CD8-positive, alpha-beta memory T cell (primary cell): ENCODE data around the gene AJM1. TPM values are rescaled to one million over a fixed set of nuclear protein-coding genes. Genes with fewer than 3 reads are reported as not detected.

Source experiments
- CTCF ChIA-PET: fragments of 350-600 bp; sonication (Branson Sonifier 250); formaldehyde crosslinking; loops from one replicate; lab custom pipeline; 2021; ENCODE audit warnings: antibody characterized with exemption; lab: Charles Lee
- POLR2A ChIA-PET: fragments of 350-600 bp; sonication (Branson Sonifier 250); formaldehyde crosslinking; loops from one replicate; lab custom pipeline; 2021; ENCODE audit warnings: antibody characterized with exemption; lab: Charles Lee
- DNase-seq, 5 donors: peaks; one replicate each; pipeline versions ENCODE4 v3.0.0 to v3.0.0-alpha.2; 2020 to 2022; ENCODE audit warnings: mixed read lengths in 1 of 5
- H3K27ac ChIP-seq: one replicate; pipeline ENCODE4 v1.7.0; 2013; ENCODE audit warnings: low read depth, mild to moderate bottlenecking, low read length, moderate library complexity
- H3K27me3 ChIP-seq: 2 replicates; pipeline ENCODE4 v1.7.0; 2013; ENCODE audit warnings: low read length, mild to moderate bottlenecking; ENCODE audit not compliant: insufficient read depth, poor library complexity, severe bottlenecking
- H3K36me3 ChIP-seq: 2 replicates; pipeline ENCODE4 v1.7.0; 2013; ENCODE audit warnings: mild to moderate bottlenecking, low read length, moderate library complexity; ENCODE audit not compliant: insufficient read depth
- H3K4me1 ChIP-seq: 2 replicates; pipeline ENCODE4 v1.7.0; 2013; ENCODE audit warnings: mild to moderate bottlenecking, low read length, moderate library complexity; ENCODE audit not compliant: insufficient read depth
- H3K4me3 ChIP-seq: 2 replicates; pipeline ENCODE4 v1.7.0; 2013; ENCODE audit warnings: mild to moderate bottlenecking, low read length
- H3K9me3 ChIP-seq: 2 replicates; pipeline ENCODE4 v1.7.0; 2013; ENCODE audit warnings: mild to moderate bottlenecking, low read length
- H3K27ac Mint-ChIP-seq, 8 donors: one replicate each; pipeline ENCODE4 v1.8.0; 2020 to 2021; ENCODE audit warnings: mixed read lengths in 8 of 8, mild to moderate bottlenecking in 6 of 8, inconsistent platforms in 3 of 8, moderate library complexity in 3 of 8
- H3K27me3 Mint-ChIP-seq, 2 donors: one replicate each; pipeline ENCODE4 v1.8.0; 2020 to 2021; ENCODE audit warnings: mixed read lengths in 2 of 2, mild to moderate bottlenecking in 1 of 2, moderate library complexity in 1 of 2
- H3K36me3 Mint-ChIP-seq, 3 donors: one replicate each; pipeline ENCODE4 v1.8.0; 2020 to 2021; ENCODE audit warnings: mixed read lengths in 3 of 3, inconsistent platforms in 1 of 3, mild to moderate bottlenecking in 1 of 3
- H3K4me1 Mint-ChIP-seq, 3 donors: one replicate each; pipeline ENCODE4 v1.8.0; 2020 to 2021; ENCODE audit warnings: mixed read lengths in 3 of 3, inconsistent platforms in 1 of 3, mild to moderate bottlenecking in 1 of 3
- H3K4me3 Mint-ChIP-seq, 7 donors: one replicate each; pipeline ENCODE4 v1.8.0; 2020 to 2021; ENCODE audit warnings: mixed read lengths in 7 of 7, mild to moderate bottlenecking in 6 of 7, moderate library complexity in 4 of 7, inconsistent platforms in 2 of 7
- H3K9me3 Mint-ChIP-seq, 5 donors: one replicate each; pipeline ENCODE4 v1.8.0; 2020 to 2022; ENCODE audit warnings: mixed read lengths in 5 of 5, mild to moderate bottlenecking in 3 of 5, moderate library complexity in 2 of 5, inconsistent platforms in 1 of 5
- polyA plus RNA-seq: library from polyadenylated mRNA; unstranded; fragments of 300-500 nt; fragmentation: Illumina TruSeq; gene quantifications from one replicate; pipeline ENCODE4 v1.2.3, GENCODE V29; 2021
- total RNA-seq, 2 experiments: library from RNA; stranded (reverse); gene quantifications; one replicate each; pipeline ENCODE4 v1.2.3, GENCODE V29; 2021

AJM1 gene
- total and polyA plus RNA-seq, 3 experiments from 2014 or later = 0.39 to 3.2 (median 3.2) TPM

DNA sequence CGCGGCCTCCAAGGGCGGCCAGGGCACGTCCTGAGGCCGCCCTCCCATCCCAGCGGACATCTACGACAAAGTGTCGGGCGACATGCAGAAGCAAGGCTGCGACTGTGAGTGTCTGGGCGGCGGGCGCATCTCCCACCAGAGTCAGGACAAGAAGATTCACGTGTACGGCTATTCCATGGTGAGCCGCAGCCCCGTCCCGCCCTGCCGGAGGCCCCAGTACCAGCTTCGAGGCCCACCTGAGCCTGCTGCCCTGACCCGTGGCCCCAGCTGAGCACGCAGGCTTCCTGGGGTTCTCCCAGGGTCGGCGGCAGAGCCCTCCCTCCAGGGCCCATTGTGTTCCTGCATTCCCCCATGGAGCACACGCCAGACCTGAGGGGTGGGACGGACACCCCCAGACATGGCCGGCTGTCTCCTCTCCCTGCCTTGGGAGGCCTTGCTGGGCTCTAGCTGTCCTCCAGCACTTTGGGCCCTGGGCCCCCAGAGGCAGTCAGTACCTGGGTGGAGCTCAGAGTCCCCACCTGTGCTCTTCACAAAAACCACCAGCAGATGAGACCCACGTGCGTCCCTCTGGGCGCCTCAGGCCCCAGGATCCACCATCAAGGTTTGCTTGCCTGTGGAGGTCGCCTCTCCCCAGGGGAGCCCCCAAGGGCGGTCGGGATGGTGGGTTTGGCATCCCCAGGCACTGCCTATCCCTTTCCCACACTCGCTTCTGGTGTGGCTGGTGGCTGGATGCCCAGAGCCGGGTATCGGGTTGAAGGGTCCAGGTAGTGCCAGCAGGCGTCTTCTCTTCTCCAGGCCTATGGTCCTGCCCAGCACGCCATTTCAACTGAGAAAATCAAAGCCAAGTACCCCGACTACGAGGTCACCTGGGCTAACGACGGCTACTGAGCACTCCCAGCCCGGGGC, 7.9 kb downstream of the AJM1 start:
- Mint-ChIP-seq H3K4me3 (peak overlapping the region; percentile 66 to 92 (median 89)), H3K9me3 (peaks cover 0 to 3% (median 0%) of the 10 kb centered on the region in 5 donors), H3K4me1 (peaks cover 0 to 27% (median 12%) of the 10 kb centered on the region in 3 donors), H3K36me3 (peaks cover 0 to 5% (median 0%) of the 10 kb centered on the region in 3 donors), H3K27ac (peak overlapping the region in 2 of 8 donors; percentile 80 to 88), H3K27me3 (peaks cover 8 to 19% of the 10 kb centered on the region in 2 donors)
- POLR2A ChIA-PET = interaction anchor here (0.5 kb wide), 1 partner anchor 220 kb away, joined by 3 read pairs; the partner anchor contains the start of gene SAPCD2
- no peaks in the 10 kb centered on the region for H3K9me3 ChIP-seq
- peak overlapping the region; percentile 50 for H3K4me3 ChIP-seq
- peak overlapping the region; percentile 61 for H3K27ac ChIP-seq
- H3K36me3 ChIP-seq = no peaks in the 10 kb centered on the region
- CTCF ChIA-PET = no interaction called here
- DNase-seq = no peak
- H3K27me3 ChIP-seq = peaks cover 4% of the 10 kb centered on the region
- peaks cover 17% of the 10 kb centered on the region for H3K4me1 ChIP-seq

DNA sequence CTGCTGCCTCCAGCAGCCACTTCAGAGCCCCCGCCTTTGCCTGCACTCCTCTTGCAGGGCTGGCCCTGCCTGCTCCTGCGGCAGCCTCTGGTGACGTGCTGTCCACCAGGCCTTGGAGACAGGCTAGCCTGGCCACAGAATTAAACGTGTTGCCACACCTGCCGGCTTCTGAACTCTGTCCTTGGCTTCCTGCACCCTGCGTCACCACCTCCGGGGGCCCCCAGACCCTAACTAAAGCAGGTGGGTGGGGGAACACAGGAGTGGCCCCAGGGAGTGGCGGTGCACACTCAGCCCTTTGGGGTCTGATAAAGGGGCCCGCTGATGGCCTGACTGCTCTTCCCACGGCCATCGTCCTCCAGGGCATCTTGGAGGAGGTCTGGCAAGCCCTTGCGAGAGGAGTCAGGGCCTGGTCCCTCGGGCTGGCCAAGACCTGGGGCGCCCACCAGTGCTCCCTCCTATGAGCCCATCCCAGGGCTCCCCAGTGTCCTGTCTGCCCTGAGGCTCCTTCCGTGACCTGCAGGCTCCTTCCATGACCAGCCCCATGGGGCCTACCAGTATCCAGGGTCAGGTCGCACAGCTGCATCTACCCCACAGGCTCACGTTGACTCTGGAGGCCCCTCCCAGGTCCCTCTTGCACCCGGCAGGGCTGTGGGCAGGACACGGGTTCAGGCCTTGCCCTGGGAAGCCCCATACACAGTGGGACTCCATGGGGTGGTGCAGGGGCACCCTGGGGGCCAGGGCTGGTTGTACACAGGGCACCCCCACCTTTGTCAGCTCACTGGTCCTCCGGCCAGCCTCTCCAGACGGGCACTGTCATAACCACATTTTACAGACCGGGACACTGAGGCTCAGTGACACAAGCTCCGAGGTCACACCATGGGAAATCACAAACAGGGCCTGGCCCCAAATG, 8.8 kb downstream of the AJM1 start:
- Mint-ChIP-seq H3K36me3 (peaks cover 0 to 5% (median 0%) of the 10 kb centered on the region in 3 donors), H3K27me3 (peaks cover 8 to 17% of the 10 kb centered on the region in 2 donors), H3K4me1 (peaks cover 0 to 27% (median 12%) of the 10 kb centered on the region in 3 donors), H3K9me3 (peaks cover 0 to 3% (median 0%) of the 10 kb centered on the region in 5 donors), H3K4me3 (peak overlapping the region in 1 of 7 donors; percentile 68), H3K27ac (peak overlapping the region in 1 of 8 donors; percentile 27)
- CTCF ChIA-PET = interaction anchor here (1.5 to 1.6 kb wide), 2 partner anchors 9 to 196 kb away, joined by 3 to 6 read pairs; partner anchors contain the start of gene AJM1
- H3K4me3 ChIP-seq = no peak overlapping the region
- peak in 1 of 5 donors; percentile 39 for DNase-seq
- POLR2A ChIA-PET = interaction anchor here (0.6 kb wide), 1 partner anchor 148 kb away, joined by 3 read pairs; no protein-coding TSS in a partner anchor
- H3K27me3 ChIP-seq = peaks cover 4% of the 10 kb centered on the region
- H3K36me3 ChIP-seq = no peaks in the 10 kb centered on the region
- H3K27ac ChIP-seq = no peak overlapping the region
- H3K4me1 ChIP-seq = peaks cover 17% of the 10 kb centered on the region
- no peaks in the 10 kb centered on the region for H3K9me3 ChIP-seq

DNA sequence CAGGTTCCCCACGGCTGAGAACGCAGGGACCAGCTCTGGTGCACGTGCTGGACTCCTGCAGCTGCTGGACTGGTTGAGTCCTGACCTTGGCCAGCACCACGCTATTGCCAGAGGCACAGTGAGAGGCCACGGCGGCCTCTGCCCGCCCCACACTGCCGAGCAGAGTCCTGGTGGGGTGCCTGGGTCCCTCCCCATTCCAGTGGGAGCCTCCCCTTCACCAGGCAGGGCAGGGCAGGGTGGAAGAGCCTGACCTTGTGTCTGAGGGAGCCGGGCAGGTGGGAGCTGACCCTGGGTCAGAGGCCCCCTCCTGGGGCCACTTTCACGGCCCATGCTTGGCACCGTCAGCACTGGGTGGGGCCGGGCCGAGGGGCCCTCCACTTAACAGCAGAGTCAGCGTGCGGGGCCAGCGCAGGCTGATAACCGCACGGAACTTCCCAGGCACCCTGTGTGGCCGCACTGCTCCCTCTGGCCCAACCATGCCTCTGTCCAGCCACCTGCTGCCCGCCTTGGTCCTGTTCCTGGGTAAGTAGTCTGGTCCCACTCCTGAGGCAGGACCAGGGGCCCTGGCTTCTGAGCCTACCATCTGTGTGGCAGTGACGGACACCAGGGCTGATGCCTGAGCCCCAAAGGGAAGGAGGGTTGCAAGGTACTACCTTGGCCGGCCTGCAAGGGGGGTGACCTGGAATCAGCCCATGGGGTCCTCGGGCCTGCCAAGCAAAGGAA, 9.8 kb downstream of the AJM1 start, which contains the start of gene MAMDC4:
TSS of gene MAMDC4 (plus strand) at position 406 of the 723 bp plus-strand sequence. CDS start at position 477, 71 bp downstream.
- peaks cover 0 to 2% (median 0%) of the 10 kb centered on the region in 5 donors for H3K9me3 Mint-ChIP-seq
- ChIA-PET POLR2A (no interaction called here), CTCF (interaction anchor here (1.5 to 1.6 kb wide), 2 partner anchors 10 to 195 kb away, joined by 3 to 6 read pairs; partner anchors contain the start of gene AJM1)
- peak in 1 of 5 donors; percentile 43 for DNase-seq
- peaks cover 4% of the 10 kb centered on the region for H3K27me3 ChIP-seq
- H3K4me3 Mint-ChIP-seq = peak within 1 kb of the TSS in 1 of 7 donors; percentile 68
- H3K27ac Mint-ChIP-seq = peak within 1 kb of the TSS in 2 of 8 donors; percentile 24 to 27
- H3K4me1 ChIP-seq = peaks cover 17% of the 10 kb centered on the region
- no peaks in the 10 kb centered on the region for H3K9me3 ChIP-seq
- no peak within 1 kb of the TSS for H3K27ac ChIP-seq
- no peaks in the 10 kb centered on the region for H3K36me3 ChIP-seq
- H3K36me3 Mint-ChIP-seq = peaks cover 0 to 5% (median 0%) of the 10 kb centered on the region in 3 donors
- H3K4me1 Mint-ChIP-seq = peaks cover 0 to 21% (median 10%) of the 10 kb centered on the region in 3 donors
- no peak within 1 kb of the TSS for H3K4me3 ChIP-seq
- peaks cover 4 to 12% of the 10 kb centered on the region in 2 donors for H3K27me3 Mint-ChIP-seq

DNA sequence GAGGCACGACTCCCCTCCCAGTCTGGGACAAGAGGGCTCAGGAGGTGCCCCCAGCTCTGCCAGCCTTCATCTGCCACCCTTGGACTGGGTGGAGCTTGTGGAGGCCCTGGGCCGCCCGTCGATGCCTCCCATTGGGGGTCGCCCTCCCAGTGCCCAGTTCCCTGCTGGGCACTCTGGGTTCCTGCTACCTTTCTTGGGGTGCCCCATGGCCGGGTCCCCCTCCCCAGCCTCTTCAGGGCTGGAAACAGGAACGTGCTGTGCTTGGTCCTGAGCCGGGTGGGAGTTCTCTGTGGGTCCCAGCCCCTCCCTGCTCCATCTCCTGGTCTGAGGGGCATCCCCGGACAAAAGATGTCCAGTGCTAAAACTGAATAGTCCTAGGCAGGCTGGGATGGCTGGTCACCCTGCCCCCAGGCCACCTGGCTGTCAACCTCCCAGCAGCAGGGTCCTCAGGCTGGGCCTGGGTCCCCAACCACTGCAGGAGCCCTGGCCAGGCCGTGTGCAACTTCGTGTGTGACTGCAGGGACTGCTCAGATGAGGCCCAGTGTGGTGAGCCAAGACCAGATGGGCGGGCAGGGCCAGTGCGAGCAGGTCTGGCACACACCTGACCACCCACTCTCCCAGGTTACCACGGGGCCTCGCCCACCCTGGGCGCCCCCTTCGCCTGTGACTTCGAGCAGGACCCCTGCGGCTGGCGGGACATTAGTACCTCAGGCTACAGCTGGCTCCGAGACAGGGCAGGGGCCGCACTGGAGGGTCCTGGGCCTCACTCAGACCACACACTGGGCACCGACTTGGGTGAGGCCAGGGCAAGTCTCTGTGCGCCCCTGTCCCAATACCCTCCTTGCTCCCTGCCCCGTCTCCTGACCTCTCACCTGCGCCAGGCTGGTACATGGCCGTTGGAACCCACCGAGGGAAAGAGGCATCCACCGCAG, 10.7 kb downstream of the AJM1 start:
- H3K9me3 ChIP-seq = no peaks in the 10 kb centered on the region
- H3K4me1 Mint-ChIP-seq = peaks cover 0 to 14% (median 6%) of the 10 kb centered on the region in 3 donors
- peaks cover 0 to 5% (median 0%) of the 10 kb centered on the region in 3 donors for H3K36me3 Mint-ChIP-seq
- peak in 1 of 5 donors; percentile 41 for DNase-seq
- H3K4me3 ChIP-seq = no peak overlapping the region
- CTCF ChIA-PET = interaction anchor here (1.6 kb wide), 1 partner anchor 194 kb away, joined by 3 read pairs; no protein-coding TSS in a partner anchor
- H3K4me1 ChIP-seq = peaks cover 12% of the 10 kb centered on the region
- no peak overlapping the region for H3K27ac Mint-ChIP-seq
- H3K27me3 ChIP-seq = peaks cover 2% of the 10 kb centered on the region
- H3K27me3 Mint-ChIP-seq = peaks cover 0 to 7% of the 10 kb centered on the region in 2 donors
- POLR2A ChIA-PET = no interaction called here
- H3K27ac ChIP-seq = no peak overlapping the region
- H3K9me3 Mint-ChIP-seq = peaks cover 0 to 2% (median 0%) of the 10 kb centered on the region in 5 donors
- no peaks in the 10 kb centered on the region for H3K36me3 ChIP-seq
- H3K4me3 Mint-ChIP-seq = no peak overlapping the region

DNA sequence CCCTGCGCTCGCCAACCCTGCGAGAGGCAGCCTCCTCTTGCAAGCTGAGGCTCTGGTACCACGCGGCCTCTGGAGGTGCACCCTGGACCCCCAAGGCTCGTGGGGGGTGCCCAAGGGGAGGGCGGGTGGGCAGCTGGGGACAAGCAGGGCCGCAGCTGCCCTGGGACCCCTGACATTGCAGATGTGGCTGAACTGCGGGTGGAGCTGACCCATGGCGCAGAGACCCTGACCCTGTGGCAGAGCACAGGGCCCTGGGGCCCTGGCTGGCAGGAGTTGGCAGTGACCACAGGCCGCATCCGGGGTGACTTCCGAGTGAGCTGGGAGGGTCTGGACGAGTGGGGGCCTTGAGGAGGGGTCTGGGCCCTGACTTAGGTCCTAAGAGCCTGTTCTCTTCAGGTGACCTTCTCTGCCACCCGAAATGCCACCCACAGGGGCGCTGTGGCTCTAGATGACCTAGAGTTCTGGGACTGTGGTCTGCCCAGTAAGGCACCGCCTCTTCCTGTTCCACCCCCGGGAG, 11.4 kb downstream of the AJM1 start:
- ChIA-PET POLR2A (no interaction called here), CTCF (no interaction called here)
- Histone ChIP-seq H3K36me3 (no peaks in the 10 kb centered on the region), H3K9me3 (no peaks in the 10 kb centered on the region), H3K4me3 (no peak overlapping the region), H3K4me1 (peaks cover 9% of the 10 kb centered on the region), H3K27me3 (no peaks in the 10 kb centered on the region), H3K27ac (no peak overlapping the region)
- DNase-seq = peak in 1 of 5 donors; percentile 43
- Mint-ChIP-seq H3K9me3 (peaks cover 0 to 2% (median 0%) of the 10 kb centered on the region in 5 donors), H3K36me3 (peaks cover 0 to 5% (median 0%) of the 10 kb centered on the region in 3 donors), H3K27ac (no peak overlapping the region), H3K27me3 (peaks cover 0 to 5% of the 10 kb centered on the region in 2 donors), H3K4me3 (no peak overlapping the region), H3K4me1 (peaks cover 0 to 12% (median 5%) of the 10 kb centered on the region in 3 donors)

DNA sequence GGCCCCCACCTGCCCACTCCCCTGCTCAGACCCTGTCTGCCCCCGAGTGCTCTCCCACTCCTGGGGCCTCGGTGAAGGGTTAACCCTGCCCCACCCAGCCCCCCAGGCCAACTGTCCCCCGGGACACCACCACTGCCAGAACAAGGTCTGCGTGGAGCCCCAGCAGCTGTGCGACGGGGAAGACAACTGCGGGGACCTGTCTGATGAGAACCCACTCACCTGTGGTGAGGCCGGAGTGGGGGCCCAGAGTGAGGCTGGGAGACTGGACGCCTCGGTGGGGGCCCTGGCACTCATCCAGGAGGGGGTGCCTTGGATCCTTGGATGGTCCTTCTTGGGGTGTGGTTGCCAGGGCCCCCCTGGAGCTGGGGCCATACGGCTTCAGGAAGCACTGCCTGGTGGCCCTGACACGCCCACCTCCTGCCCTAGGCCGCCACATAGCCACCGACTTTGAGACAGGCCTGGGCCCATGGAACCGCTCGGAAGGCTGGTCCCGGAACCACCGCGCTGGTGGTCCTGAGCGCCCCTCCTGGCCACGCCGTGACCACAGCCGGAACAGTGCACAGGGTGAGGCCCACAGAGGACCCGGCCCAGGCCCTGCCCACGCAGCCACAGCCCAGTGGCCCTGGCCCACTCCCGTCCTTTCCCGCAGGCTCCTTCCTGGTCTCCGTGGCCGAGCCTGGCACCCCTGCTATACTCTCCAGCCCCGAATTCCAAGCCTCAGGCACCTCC, 12.0 kb downstream of the AJM1 start:
- Histone ChIP-seq H3K27me3 (no peaks in the 10 kb centered on the region), H3K36me3 (no peaks in the 10 kb centered on the region), H3K9me3 (no peaks in the 10 kb centered on the region), H3K27ac (no peak overlapping the region), H3K4me3 (no peak overlapping the region), H3K4me1 (peaks cover 9% of the 10 kb centered on the region)
- H3K9me3 Mint-ChIP-seq = no peaks in the 10 kb centered on the region
- H3K27ac Mint-ChIP-seq = no peak overlapping the region
- H3K36me3 Mint-ChIP-seq = peaks cover 0 to 1% (median 0%) of the 10 kb centered on the region in 3 donors
- peaks cover 0 to 8% (median 2%) of the 10 kb centered on the region in 3 donors for H3K4me1 Mint-ChIP-seq
- DNase-seq = peak in 1 of 5 donors; percentile 44
- peaks cover 0 to 1% of the 10 kb centered on the region in 2 donors for H3K27me3 Mint-ChIP-seq
- no peak overlapping the region for H3K4me3 Mint-ChIP-seq
- POLR2A ChIA-PET = no interaction called here
- CTCF ChIA-PET = no interaction called here
